C1 segment of cervical spinal cord (tissue), 14 donors: ENCODE measurements around the gene VEGFA.
"Not testable (repeated sequence)": the region's sequence is repeated elsewhere in the genome, so short reads cannot be mapped to it uniquely, and the experiment has no call there.

Source experiments
- DNase-seq, 14 donors: peaks; one replicate each; lab custom pipeline; 2025; lab: John Stamatoyannopoulos, UW

Gene VEGFA

DNA sequence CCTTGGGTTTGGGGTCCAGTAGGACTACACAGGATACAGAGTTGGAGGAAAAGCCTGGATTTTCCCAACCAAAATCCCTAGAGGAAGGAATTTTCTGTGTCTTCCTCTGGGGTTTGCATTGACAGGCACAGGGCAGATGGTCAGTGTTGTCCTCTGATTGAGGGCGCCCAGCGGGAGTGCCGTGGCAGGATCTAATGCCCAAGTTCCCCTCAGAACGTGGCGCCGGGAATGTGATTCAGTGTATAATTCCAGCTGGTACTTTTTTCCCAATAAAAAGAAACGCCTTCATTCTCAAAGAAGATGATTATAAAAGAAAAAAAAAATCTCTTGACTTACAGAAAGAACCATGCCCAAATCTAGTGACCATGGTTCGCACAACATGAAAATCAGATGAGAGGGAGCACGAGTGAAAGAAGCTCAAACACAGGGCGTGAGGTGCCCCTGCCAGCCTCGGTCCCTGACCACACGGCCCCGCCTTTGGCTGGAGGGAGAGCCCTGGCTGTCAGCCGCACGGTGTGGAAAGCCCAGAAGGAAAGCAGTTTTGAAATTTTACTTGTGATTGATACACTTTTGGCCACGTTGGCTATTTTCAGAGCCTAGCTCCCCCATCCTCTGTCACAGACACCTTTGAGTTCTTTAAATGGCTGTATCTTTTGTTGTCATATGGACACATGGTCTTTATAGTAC is 31.6 kb downstream of the VEGFA start:
- DNase-seq, result peak in 1 of 14 donors; percentile 77

DNA sequence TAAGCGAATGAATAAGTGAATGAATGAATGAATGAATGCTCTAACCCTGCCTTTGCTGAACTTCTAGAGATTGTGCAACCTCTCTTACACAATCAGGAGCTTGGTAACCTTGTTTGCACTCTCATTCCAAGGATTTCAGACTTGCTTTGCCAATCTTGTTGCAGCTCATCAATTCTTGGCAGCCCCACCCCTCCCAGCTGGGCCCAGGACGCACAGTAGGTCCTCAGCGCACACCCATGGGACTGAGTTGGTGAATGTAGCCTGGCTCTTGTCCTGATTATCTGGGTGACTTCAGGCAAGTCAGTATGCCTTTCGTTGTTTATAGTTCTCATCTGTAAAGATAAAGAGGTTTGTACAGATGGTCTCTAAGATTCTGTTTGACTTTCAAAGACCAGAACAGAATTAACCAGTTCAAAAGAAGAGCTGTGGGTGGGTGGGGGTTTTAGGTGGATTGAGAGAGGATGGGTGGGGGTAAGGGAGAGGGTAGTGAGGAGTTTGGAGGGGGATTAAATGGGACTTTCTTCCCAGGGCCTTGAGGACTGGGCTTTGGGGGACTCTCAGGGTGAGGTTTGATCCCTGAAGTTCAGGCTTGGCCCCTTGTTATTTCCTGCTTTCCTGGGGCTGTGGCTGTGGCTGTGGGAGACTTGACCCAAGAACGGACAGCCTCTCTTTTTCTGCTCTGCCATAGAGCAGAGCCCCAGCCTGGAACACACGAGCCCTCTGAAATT is 33.2 kb downstream of the VEGFA start:
- DNase-seq, result no peak

DNA sequence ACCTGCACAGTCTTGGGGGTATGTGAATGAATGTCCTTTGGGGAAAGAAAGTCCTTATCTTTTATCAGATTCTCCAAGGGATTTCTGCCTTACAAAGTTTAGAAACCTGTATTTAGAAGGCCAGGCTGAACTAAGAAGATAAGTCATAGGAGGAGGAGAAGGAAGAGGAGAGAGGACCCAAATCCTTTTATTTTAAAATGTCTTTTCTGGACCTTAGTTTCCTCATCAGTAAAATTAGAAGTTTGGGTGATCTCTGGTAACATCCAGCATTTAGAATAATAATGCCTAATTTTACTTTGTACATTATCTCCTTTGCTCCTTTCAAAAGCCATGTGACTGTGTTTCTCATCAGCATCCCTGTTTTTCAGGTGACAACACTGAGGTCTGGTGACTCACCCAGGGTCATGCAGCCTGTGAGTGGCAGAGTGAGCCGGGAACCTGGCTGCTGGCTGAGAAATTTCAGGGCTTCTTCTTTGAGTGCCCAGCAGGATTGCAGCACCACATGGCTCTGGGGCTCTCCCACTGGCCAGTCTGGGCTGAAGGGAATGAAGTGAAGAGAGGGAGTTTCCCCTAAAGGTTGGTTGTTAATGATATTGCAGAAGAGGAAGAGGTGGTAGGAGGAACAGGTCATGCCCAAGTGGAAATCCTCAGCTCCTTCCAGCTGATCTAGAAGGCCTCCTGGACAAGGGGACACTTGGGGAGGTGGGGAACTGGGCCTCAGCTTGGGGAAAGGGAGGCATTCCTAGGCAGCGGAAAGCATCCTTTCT is 34.0 kb downstream of the VEGFA start:
- no peak for DNase-seq

DNA sequence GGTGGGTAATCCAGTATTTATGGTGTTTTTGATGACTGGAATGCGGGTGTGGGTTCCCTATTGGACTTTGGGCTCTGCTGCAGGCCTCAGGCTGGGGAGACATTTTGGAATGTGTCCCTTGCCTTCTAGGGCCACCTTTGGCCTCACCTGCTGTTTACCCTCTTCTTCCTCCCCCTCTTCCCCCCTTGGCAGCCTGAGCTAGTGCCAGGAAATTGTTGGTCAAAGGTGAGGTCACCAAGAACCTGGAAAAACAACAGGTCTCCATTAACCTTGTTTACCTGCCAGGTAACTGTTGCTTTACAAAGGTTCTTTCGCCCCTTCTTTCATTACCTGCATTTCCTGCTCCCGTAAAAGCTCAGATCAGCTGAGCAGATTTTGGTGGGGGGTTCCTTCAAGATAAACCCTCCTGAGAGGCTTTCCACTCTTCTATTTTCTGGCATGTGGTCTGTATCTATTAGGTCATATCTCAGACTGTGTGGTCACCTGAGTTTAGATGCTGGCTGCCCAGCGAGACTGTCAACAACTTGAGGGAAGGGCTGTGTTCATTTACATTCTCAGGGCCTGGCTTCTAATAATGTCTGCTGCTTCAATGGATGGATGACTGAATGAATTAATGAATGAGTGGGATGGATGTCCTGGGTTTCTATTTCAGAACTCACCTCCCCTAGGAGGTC is 34.7 kb downstream of the VEGFA start:
- no peak for DNase-seq

DNA sequence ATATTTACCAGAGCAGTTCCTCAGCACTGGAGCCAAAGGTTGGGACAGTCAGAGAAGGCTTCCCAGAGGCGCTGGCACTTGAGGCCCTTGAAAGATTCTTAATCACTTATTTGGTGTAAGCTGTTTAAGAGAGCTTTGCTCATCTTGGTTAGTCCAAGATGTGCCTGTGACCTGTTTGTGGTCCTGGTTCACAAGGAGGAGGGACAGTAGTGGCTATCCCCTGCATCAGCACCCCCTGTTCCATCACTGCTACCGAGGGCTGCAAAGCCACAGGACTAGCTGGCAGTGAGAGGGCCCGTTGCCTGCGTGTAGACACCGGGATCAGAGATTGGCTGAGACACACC is 35.7 kb downstream of the VEGFA start:
- DNase-seq, result no peak

DNA sequence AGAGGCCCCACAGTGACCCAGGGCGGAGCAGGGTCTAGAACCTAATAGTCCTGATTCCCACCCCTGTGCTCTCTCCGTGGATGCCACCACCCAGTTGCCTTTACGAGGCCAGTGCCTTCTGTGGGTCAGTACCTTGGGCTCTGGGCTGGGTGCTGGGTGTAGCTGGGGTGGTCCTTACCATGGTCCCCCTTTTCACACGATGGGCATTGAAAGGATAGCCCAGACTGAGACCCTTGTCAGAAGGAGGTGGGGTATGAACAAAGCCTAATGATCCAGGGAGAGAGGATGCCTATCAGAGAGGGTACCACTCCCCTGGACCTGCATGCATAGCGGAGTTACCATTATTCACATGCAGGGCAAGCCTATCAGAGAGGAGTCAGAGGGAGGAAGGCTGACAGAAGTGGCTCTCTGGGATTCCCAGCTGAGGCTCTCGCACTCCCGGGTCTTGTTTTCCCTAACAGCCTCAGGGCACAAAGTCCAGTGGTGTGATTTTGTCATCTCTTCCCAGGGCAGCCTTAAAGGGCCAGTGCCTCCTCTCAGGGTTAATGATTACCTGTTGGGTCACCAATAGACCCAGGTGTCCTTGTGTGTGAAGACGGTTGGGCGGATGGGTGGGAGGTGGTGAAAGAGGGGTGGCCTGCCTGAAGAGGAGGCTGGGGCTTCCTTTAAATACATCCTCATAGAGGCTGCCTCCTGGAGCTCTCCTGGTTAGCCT is 36.2 kb downstream of the VEGFA start:
- no peak for DNase-seq

DNA sequence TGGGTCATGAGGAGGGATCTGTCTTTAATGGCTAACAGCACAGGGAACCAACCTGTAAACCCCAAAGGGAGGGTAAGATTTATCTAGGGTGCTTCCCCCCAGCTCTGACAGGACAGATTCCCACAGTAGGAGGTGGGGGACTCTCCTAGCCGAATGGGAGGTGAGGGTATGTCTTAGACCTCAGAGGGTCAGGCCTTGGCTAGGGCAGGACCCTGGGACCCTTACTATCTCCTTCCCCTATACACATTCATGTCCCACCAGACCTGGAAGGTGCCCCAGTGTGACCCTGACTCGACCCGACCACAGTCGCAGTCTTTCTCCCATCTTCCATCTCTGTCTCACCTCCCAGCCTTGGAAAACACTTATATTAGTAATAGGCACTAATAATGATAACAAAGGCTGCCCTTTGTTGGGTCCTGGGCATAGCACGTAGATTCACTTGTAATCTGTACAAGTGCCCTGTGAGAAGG is 36.8 kb downstream of the VEGFA start:
- DNase-seq, result no peak

DNA sequence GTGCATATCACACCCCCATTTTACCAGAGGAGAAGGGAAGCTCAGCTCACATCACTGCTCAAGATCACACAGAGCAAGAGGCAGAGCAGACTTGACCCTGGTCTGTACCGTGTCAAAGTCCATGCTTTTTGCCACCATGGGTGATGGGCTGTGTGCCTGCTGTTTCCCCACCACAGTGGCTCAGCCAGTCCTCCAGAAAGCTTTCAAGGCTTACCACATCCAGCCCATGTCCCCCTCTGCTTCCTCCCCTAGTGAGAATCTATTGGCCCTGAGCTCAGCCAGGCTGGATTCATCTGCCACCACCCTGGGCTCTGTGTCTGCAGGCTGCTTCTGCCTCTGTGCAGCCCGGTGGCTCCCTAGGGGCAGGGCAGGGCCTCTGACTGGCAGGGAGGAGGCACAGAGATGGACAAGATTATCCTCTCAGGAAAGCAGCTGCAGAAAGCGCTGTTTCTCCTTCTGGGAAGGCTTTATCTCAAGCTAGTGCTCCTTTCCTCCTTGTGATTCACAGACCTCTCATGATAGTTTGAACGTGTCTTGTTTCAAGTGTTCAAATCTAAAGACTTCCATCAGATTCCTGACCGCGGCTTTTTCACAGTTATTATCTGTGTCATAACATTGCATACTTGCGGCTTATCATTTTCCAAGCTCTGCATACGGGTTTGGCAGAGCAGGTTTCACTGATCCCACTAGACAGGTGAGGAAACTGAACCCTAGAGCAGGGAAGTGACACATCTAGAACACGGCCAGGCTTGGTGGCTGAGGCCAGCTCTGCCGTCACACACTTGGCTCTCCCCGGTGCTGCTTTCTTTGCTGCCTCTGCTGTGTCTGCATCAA is 37.4 kb downstream of the VEGFA start:
- DNase-seq, result no peak

DNA sequence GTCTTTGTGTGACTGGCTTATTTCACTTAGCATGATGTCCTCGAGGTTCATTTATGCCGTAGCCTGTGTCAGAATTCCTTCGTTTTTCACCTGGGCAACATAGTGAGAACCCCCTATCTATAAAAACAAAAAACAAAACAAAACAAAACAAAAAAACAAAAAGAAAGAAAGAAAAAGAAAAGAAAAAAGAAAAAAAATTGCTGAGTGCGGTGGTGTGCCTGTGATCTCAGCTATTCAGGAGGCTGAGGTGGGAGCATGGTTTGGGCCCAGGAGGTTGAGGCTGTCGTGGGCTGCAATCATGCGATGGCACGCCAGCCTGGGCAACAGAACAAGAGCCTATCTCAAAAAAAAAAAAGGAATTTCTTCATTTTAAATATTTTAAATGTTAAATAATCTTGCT is 38.4 kb downstream of the VEGFA start:
- no peak for DNase-seq

DNA sequence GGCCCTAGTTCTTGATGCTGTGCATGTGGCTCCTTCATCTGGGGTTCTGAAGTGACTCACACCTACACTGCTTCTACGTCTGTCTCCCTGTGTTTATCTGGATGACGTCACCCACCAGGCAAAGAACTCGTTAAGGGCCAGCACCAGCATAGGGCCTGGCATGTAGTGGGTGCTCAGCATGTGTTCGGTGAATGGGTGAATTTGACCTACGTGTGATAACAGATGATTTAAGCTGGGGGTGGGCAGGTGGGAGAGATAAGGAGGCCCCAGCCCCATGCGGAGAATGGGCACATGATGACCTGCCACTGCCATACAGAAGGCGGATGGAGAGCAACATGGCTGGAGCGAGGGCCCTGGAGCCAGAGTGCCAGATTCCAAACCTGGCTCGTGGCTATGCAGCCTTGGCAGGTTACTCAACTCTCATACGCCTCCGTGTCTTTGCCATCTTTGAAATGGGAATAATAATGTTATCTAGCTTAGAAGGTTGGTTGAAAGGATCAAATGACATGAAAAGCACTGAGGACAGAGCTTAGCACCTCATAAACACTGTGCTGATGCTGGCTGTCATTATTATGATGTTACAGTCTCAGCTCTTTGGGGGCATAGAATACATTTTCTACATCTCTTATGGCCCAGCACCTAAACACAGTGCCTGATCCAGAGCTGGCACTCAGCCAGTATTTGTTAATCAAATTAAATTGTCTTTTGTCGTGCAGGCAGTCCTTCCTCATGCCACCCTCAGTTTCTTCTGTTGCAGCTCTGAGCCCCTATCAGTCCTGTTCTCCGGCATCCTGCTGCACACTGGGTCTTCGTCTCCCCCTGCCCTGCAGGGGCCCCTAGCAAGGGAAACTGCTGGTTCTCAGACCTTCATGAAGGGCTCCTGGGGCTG is 39.6 kb downstream of the VEGFA start:
- DNase-seq, result no peak

DNA sequence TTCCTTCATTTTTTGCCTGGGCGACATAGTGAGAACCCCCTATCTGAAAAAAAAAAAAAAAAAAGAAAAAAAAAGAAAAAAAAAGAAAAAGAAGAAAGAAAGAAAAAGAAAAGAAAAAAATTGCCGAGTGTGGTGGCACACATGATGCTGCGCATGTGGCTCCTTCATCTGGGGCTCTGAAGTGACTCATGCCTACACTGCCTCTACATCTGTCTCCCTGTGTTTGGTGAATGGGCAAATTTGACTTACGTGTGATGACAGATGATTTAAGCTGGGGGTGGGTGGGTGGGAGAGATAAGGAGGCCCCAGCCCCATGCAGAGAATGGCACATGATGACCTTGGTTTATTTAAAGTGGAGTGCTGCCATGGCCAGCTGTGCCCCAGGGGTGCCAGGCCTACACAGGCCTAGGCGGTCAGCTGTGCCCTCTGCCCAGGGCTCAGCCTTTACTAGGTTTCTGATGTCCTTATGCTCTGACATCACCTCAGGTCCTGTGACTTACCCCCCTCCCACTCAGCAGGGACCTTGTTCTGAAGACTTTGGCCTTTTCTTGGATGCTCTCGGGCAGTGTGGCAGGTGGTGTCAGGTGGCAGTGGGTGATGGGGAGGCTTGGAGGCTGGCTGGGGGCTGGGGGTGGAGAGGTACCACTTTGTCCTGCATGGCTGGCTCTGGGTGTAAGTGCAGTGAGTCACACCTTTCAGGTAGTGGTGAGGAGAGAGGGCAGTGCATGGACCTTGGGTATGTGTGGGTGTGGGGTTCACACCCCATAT is 41.1 kb downstream of the VEGFA start:
- no peak for DNase-seq

DNA sequence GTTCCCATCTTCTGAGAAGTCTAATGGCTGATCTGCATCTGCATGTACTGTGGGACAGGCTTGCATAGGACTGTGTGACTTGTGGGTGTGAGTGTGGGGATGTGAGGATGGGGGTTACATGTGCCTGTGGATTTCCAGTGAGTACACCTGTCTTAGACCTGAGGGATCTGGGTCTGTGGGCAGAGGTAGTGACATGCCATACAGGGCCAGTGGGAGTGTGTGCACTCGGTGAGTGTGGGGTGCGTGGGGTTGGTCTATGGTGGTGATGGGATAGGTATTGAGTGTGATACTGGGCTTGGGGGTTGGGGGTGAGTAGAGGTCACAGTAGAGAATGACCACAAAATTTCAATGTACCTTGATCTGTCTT is 41.7 kb downstream of the VEGFA start:
- no peak for DNase-seq

DNA sequence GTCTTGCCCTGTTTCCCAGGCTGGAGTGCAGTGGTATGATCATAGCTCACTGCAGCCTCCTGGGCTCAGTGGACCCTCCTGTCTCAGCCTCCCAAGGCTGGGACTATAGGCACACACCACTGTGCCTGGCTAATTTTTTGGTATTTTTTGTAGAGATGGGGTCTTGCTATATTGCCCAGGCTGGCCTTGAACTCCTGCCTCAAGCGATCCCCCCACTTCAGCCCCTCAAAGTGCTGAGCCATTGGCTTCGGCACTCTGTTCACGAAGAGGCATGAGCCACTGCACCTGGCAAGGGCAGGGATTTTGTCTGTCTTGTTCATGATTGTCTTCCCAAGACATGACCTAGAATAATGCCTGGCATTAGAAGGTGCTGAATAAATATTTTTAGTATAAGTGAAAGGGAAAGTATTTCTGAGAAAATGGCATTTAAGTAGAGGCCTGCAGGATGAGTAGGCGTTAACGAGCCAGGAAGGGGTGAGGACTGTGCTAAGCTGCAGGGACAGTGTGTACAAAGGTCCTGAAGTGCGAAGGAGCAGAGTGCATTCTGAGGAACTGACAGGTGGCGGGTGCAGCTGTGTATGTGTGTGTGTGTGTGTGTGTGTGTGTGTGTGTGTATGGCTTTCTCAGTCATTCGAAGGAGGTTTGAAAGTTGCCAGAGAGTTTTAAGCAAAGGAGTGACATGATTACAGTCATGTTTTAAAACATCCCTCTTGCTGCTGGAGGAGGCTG is 43.0 kb downstream of the VEGFA start:
- no peak for DNase-seq

DNA sequence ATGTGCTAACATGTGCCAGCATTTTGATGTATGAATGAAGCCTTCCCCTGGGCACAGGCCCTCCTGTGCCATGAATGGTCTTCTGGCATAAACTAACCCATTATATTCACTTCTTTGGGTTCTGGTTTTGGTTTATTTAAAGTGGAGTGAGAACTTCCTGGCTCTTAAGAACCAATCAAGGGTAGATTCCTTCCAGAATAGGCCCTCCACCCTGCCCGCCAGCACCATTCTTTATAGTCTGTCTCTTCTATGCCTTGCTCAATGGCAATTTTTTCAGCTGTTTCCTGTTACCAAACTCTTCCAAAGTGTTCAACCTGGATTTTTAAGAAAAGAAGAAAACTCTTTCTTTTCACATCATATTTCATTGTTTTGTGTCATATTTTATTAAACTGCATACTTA is 44.1 kb downstream of the VEGFA start:
- DNase-seq, result no peak

DNA sequence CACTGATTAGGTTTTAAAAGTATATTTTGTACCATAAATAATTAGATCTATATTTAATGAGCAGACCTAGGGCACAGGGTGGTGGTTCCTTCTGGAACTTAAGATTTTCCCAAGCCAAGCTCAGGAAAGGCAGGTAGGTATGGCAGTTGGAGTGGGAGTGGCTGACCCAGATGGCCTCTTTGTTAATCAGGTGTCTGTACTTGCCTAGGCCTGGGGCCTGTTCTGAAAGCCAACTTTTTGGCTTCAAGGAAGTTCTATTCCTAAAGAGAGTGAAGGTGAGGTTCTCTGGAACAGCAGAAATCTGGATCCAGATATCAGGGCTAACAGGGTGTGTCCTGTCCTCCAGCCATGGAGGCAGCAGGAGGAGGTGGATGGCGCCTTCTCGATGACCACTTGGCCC is 44.9 kb downstream of the VEGFA start:
- DNase-seq, result no peak

DNA sequence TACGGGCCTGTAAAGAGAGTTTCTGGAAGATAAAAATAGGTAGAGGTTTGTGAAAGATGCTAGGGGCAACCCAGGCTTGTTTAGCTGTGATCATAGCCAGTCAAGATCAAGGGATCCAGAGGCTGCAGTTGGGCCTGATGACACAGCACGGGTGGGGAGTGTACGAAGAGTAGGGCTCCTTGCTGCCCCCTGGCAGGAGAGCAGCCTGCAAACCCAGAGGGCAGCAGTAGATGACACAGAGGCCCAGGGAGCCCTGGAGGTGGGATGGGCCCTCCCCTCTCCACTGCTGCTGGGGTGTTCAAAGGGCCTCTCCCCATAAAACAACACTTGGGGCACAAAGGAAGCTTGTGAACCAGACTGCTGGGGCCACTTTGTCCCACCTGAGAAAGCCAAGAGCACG is 47.2 kb downstream of the VEGFA start:
- no peak for DNase-seq

DNA sequence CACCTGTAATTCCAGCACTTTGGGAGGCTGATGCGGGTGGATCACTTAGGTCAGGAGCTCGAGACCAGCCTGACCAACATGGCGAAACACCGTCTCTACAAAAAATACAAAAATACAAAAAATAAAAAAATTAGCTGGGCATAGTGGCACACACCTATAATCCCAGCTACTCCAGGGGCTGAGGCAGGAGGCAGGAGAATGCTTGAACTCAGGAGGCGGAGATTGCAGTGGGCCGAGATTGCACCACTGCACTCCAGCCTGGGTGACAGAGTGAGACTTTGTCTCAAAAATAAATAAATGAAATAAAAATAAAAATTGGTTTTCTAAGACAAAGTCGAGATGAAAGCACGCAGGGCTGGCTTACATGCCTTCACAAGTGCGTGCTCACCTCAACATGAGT is 49.0 kb downstream of the VEGFA start:
- not testable (repeated sequence) for DNase-seq

DNA sequence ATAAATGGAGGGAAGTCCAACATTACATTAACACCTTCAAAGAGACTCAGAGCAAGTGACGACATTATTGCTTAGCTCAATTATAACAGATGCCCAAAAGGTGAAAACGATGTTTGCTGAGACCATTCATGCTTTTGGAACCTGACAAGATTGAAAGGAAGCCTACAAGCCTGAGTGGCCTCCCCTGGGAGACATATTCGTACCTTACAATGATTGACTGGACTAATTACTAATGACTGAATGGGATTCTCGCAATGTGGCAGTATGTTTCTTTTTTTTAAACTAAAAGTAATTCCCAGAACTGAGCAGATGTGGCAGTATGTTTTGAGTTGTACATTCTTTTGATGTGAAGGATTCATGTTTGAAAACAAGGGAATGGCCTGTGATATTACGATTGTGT is 49.9 kb downstream of the VEGFA start:
- DNase-seq, result no peak
